HUES64 (cell line): ENCODE results near the gene KPNB1.

Experiments
- H3K27ac ChIP-seq: 2 replicates; pipeline ENCODE4 v1.7.0; 2013; ENCODE audit warnings: low read depth, low read length, inconsistent platforms
- H3K27me3 ChIP-seq: 2 replicates; pipeline ENCODE4 v1.6.1; 2013; ENCODE audit warnings: mild to moderate bottlenecking, low read length; ENCODE audit not compliant: insufficient read depth
- H3K36me3 ChIP-seq: 2 replicates; pipeline ENCODE4 v1.6.1; 2013; ENCODE audit warnings: mild to moderate bottlenecking, low read length; ENCODE audit not compliant: insufficient read depth
- H3K4me1 ChIP-seq: 2 replicates; pipeline ENCODE4 v1.6.1; 2013; ENCODE audit warnings: mild to moderate bottlenecking, low read length, moderate library complexity; ENCODE audit not compliant: insufficient read depth
- H3K4me3 ChIP-seq: 2 replicates; pipeline ENCODE4 v1.5.1; 2013; ENCODE audit warnings: mild to moderate bottlenecking, low read length, moderate library complexity
- H3K9ac ChIP-seq: 2 replicates; pipeline ENCODE4 v1.6.1; 2013; ENCODE audit warnings: mild to moderate bottlenecking, low read depth, low read length
- H3K9me3 ChIP-seq: 2 replicates; pipeline ENCODE4 v1.6.1; 2013; ENCODE audit warnings: low read depth, low read length; ENCODE audit not compliant: insufficient read depth
- WGBS: fragments of 150-250, 120-280 bp; methylation state at CpG from one replicate; pipeline ENCODE4 v1.1.7; 2013; ENCODE audit warnings: missing lambda C conversion rate; 5-methylcytosine and 5-hydroxymethylcytosine counted together

Gene KPNB1

DNA sequence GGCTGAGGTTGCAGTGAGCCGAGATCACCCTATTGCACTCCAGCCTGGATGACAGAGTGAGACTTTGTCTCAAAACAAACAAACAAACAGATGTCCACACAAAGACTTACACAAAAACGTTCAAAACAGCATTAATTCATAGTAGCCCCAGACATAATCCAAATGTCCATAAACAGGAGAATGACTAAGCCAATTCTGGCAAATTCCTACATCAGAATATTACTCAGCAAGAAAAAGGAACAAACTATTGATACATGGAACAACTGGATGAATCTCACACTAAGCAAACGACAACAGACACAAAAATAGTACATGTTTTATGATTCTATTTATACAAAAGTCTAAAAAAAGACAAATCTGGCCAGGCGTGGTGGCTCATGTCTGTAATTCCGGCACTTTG is 10.8 kb upstream of the KPNB1 start:
- Histone ChIP-seq H3K9ac (no peak overlapping the region), H3K4me3 (no peak overlapping the region), H3K36me3 (peaks cover 14% of the 10 kb centered on the region), H3K9me3 (no peaks in the 10 kb centered on the region), H3K27me3 (no peaks in the 10 kb centered on the region), H3K4me1 (no peaks in the 10 kb centered on the region), H3K27ac (no peak overlapping the region)
- 94% methylated on average over 4 of the region's 5 CpGs for WGBS

DNA sequence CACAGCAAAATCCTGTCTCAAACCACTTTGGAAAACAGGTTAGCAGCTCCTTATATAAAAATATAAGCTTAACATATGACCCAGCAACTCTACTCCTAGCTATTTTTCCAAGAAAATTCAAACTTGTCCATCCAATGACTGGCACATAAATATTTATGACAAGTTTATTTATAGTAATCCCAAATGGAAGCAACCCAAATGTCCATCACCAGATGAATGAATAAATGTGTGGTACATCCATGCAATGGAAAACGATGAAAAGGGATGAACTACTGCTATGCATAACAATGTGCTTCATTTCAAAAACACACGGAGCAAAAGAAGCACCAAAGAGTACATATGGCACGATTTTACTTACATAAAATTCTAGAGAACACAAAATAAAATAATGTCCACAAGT is 9.6 kb upstream of the KPNB1 start:
- Histone ChIP-seq H3K4me3 (no peak overlapping the region), H3K9me3 (no peaks in the 10 kb centered on the region), H3K36me3 (peaks cover 13% of the 10 kb centered on the region), H3K27me3 (no peaks in the 10 kb centered on the region), H3K27ac (no peak overlapping the region), H3K9ac (no peak overlapping the region), H3K4me1 (no peaks in the 10 kb centered on the region)
- WGBS = 85% methylated on average over 2 of the region's 3 CpGs

GRCh38 chr17:47641202-47641601 is 8.5 kb upstream of the KPNB1 start:
- Histone ChIP-seq H3K36me3 (peaks cover 8% of the 10 kb centered on the region), H3K4me3 (no peak overlapping the region), H3K9me3 (no peaks in the 10 kb centered on the region), H3K4me1 (no peaks in the 10 kb centered on the region), H3K27me3 (no peaks in the 10 kb centered on the region), H3K9ac (no peak overlapping the region), H3K27ac (no peak overlapping the region)
- 94% methylated on average over 4 of the region's 4 CpGs for WGBS

GRCh38 chr17:47643116-47643515 is 6.6 kb upstream of the KPNB1 start:
- 85% methylated on average over 2 of the region's 2 CpGs for WGBS
- no peaks in the 10 kb centered on the region for H3K4me1 ChIP-seq
- no peak overlapping the region for H3K4me3 ChIP-seq
- no peaks in the 10 kb centered on the region for H3K9me3 ChIP-seq
- no peak overlapping the region for H3K27ac ChIP-seq
- H3K36me3 ChIP-seq = no peaks in the 10 kb centered on the region
- H3K9ac ChIP-seq = no peak overlapping the region
- H3K27me3 ChIP-seq = no peaks in the 10 kb centered on the region

DNA sequence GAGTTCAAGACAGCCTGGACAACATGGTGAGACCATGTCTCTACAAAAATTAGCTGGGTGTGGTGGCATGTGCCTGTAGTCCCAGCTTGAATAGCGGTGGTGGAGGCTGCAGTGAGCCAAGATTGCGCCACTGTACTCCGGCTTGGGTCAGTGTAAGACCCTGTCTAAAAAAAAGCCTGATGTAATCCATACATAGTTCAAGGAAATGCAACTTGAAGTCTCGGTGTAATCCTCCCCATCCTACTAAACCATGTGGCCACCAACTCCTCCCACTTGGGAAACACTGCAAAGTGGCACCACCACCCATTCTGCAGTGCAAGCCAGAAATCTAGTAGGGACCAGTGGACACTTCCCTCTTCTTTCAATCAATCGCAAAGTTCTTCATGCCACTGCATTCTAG is 5.4 kb upstream of the KPNB1 start:
- Histone ChIP-seq H3K27ac (no peak overlapping the region), H3K4me3 (no peak overlapping the region), H3K9ac (no peak overlapping the region), H3K9me3 (no peaks in the 10 kb centered on the region), H3K4me1 (no peaks in the 10 kb centered on the region), H3K27me3 (no peaks in the 10 kb centered on the region), H3K36me3 (no peaks in the 10 kb centered on the region)
- 96% methylated on average over 5 of the region's 5 CpGs for WGBS

- WGBS = 0% methylated on average over 32 of the region's 48 CpGs
- H3K4me3 ChIP-seq = peak overlapping the region; percentile 74
- H3K36me3 ChIP-seq = peaks cover 43% of the 10 kb centered on the region
- no peaks in the 10 kb centered on the region for H3K9me3 ChIP-seq
- peaks cover 16% of the 10 kb centered on the region for H3K4me1 ChIP-seq
- H3K27me3 ChIP-seq = no peaks in the 10 kb centered on the region
- H3K9ac ChIP-seq = peak overlapping the region; percentile 90
- peak overlapping the region; percentile 98 for H3K27ac ChIP-seq
These were observed 329 bp downstream of the KPNB1 start for GRCh38 chr17:47649972-47650524.

DNA sequence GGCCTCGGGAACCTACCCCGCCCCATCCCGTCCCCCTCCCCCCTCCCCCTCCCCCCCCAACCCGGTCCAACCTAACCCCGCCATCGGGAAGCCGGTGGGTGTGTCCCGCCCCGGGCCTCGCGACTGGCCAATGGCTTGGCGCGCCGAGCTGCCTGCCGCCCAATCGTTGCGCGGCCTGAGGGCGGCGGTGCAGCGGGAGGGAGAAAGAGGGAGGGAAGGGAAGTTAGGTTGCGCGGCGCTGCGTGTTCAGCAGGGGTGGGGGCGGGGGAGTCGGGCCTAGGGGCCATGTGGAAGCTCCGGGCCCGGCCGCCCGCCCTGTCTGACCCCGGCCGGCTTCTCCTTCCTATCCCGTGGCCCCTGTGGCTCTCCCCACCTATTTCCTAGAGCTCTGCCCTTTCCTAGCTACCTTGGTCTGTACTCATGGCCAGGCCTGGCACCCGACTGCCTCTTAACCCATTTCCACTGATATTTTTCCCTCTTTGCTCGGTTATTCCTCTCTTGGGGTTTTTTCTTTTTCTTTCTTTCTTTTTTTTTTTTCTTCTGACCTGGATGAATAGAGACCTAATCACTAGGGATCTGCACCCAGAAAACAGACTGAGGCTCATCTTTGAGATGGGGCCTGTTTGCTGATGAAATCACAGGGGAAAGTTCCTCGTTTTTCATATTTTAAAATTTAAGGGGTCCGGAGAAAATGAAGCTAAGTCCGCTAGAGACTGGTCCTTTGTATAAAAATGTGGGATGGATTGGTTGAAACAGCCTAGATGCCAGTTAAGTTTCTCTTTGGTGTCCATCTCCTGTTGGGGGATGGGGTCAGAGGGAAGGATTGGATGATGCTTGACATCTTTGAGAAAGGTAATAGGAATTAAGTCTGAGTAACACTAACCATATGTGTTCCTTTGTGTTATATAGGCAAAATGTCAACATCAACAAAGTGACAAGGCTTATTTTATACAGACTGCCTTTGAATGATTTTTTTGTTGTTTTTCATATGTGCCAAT is 1.1 kb downstream of the KPNB1 start:
- Histone ChIP-seq H3K27ac (peak overlapping the region; percentile 98), H3K4me3 (peak overlapping the region; percentile 97), H3K9ac (peak overlapping the region; percentile 99), H3K4me1 (peaks cover 16% of the 10 kb centered on the region), H3K27me3 (no peaks in the 10 kb centered on the region), H3K9me3 (no peaks in the 10 kb centered on the region), H3K36me3 (peaks cover 51% of the 10 kb centered on the region)
- WGBS = under 1% methylated on average over 36 of the region's 39 CpGs

DNA sequence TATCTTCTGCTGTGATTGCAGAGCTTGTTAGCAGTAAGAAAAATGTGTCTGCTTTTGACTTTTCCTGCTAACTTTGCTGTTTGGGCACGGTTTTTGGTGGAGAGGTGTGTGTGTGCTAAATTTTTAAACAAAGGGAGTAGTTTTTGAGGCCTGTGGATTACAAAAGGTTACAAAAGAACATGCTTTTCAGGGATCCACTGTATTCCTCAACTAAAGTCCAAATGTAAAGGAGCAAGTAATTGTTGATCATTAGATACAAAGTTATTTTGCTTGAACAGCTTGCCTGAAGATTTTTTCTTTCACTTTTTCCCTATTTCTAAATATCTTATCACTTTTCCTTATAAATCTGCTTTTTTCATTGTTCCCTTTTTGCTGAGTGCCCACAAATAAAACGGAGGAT is 2.0 kb downstream of the KPNB1 start:
- WGBS = 81% methylated on average over 2 of the region's 2 CpGs
- Histone ChIP-seq H3K4me1 (peaks cover 16% of the 10 kb centered on the region), H3K4me3 (peak overlapping the region; percentile 97), H3K27me3 (no peaks in the 10 kb centered on the region), H3K27ac (peak overlapping the region; percentile 84; the same call in 1 of the 2 replicates), H3K36me3 (peaks cover 60% of the 10 kb centered on the region), H3K9ac (peak overlapping the region; percentile 99), H3K9me3 (no peaks in the 10 kb centered on the region)

DNA sequence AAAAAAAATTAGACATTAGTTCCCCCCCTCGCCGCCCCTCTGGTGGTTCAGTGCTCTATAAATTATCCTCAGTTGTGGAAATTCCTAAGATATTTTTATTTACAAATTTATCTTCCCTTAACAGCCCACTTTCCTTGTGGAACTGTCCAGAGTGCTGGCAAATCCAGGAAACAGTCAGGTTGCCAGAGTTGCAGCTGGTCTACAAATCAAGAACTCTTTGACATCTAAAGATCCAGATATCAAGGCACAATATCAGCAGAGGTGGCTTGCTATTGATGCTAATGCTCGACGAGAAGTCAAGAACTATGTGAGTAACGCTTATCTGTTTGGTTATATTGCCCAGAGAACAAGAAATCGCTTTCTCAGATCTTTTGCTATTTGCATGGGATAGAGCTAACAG is 2.9 kb downstream of the KPNB1 start:
- WGBS = 96% methylated on average over 4 of the region's 6 CpGs
- Histone ChIP-seq H3K9ac (no peak overlapping the region), H3K36me3 (peaks cover 69% of the 10 kb centered on the region)

DNA sequence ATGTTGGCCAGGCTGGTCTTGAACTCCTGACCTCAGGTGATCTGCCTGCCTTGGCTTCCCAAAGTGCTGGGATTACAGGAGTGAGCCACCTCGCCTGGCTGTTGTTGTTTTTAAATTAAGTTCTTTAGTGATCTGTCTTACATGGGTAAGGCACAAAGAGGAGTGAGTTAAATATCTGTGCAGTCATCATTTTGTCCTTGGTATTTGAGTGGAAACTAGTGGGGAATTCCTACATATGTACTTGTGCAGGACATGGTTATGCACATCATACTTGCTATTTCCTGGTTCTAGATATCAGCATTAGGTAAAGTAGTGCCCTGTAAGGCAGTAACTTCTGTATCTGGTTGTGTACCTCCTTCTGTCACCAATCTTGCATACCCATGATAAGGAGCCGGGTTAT is 3.7 kb downstream of the KPNB1 start:
- H3K4me3 ChIP-seq = peak overlapping the region; percentile 10; the same call in 1 of the 2 replicates
- no peaks in the 10 kb centered on the region for H3K27me3 ChIP-seq
- H3K27ac ChIP-seq = no peak overlapping the region
- WGBS = 63% methylated on average over 2 of the region's 2 CpGs
- H3K4me1 ChIP-seq = peaks cover 16% of the 10 kb centered on the region
- H3K9ac ChIP-seq = no peak overlapping the region
- no peaks in the 10 kb centered on the region for H3K9me3 ChIP-seq
- H3K36me3 ChIP-seq = peaks cover 77% of the 10 kb centered on the region

More for the DNA sequence above, 2.9 kb downstream of the KPNB1 start:
- Histone ChIP-seq H3K9me3 (no peaks in the 10 kb centered on the region), H3K4me3 (peak overlapping the region; percentile 31; the same call in 1 of the 2 replicates), H3K27me3 (no peaks in the 10 kb centered on the region), H3K27ac (no peak overlapping the region), H3K4me1 (peaks cover 16% of the 10 kb centered on the region)

DNA sequence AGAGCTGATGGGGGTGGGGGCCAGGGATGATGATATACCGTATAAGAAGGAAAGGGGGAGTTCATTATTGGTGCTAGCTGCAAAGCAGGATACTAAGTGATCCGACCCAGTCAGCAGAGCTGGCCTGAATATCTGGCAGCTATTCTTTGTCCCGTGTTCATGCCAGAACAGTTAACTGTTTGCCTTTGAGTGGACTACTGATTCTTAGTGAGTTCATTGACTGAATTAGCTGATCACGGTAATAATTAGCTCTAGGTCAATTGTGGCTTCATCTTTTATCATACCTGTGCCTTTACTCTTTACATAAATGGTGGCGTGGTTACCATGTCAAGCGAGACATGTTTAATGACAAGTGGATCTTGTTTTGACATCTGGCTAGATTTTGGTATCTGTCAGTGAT is 5.3 kb downstream of the KPNB1 start:
- Histone ChIP-seq H3K9ac (no peak overlapping the region), H3K4me3 (no peak overlapping the region; the same call in 1 of the 2 replicates), H3K9me3 (no peaks in the 10 kb centered on the region), H3K4me1 (peaks cover 16% of the 10 kb centered on the region), H3K27ac (no peak overlapping the region), H3K27me3 (no peaks in the 10 kb centered on the region), H3K36me3 (peaks cover 93% of the 10 kb centered on the region)
- 93% methylated on average over 6 of the region's 6 CpGs for WGBS
